Breast epithelium (tissue), 3 donors: Measurements from ENCODE around the gene PLAU.

ENCODE experiments used
- POLR2A ChIP-seq: fragments of 450-650 bp; IDR thresholded peaks from one replicate; pipeline ENCODE4 v1.6.1; 2016; ENCODE audit warnings: antibody characterized with exemption, mild to moderate bottlenecking, moderate library complexity
- POLR2AphosphoS5 ChIP-seq, 3 donors: sonication (generic); formaldehyde crosslinking; IDR thresholded peaks; one replicate each; pipeline ENCODE4 v1.6.1; 2017; ENCODE audit warnings: antibody characterized with exemption in 3 of 3
- TF ChIP-seq, protein P1 (sequence below), 3 donors: fragments of 450-650 bp; IDR thresholded peaks; one replicate each; pipeline ENCODE4 v1.5.1; 2016 to 2017; ENCODE audit warnings: antibody characterized with exemption in 3 of 3, mild to moderate bottlenecking in 3 of 3, moderate library complexity in 3 of 3

DNA sequence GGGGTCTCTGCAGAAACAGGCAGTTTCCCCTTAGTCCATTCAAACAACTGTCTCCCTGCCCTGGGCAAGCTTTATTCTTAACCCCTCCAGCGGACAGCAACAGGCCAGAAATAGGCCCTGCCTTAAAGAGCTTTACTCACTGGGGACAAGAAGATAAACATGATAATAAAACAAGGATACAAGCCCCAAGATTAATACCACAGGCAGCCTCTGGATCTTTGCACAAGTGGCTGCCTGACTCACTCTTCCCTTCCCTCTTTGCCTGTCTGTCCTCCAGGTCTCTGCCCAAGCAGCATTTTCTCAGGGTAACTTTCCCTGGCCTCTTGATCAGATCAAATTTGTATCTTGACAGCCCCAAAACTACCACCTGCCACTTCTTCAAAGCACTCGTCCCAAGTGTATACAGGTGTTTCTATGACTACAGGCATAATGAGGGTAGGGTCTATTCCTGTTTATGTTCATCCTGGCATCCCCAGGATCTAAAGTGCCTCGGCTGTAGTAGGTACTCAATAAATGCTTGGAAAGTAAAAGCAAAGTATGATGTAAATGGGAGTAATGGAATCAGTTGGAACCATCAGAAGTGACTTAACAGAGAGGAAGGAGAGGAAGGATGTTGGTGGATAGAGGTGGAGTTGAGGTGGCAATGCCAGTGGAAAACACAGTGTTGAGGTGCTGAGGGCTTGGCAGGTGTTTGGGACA is 29.6 kb upstream of the PLAU start:
- TF ChIP-seq, protein P1, sequence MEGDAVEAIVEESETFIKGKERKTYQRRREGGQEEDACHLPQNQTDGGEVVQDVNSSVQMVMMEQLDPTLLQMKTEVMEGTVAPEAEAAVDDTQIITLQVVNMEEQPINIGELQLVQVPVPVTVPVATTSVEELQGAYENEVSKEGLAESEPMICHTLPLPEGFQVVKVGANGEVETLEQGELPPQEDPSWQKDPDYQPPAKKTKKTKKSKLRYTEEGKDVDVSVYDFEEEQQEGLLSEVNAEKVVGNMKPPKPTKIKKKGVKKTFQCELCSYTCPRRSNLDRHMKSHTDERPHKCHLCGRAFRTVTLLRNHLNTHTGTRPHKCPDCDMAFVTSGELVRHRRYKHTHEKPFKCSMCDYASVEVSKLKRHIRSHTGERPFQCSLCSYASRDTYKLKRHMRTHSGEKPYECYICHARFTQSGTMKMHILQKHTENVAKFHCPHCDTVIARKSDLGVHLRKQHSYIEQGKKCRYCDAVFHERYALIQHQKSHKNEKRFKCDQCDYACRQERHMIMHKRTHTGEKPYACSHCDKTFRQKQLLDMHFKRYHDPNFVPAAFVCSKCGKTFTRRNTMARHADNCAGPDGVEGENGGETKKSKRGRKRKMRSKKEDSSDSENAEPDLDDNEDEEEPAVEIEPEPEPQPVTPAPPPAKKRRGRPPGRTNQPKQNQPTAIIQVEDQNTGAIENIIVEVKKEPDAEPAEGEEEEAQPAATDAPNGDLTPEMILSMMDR (IDR thresholded peaks at IDR 0.05): no peak
- TF ChIP-seq POLR2A (no peak), POLR2AphosphoS5 (IDR thresholded peaks at IDR 0.05) (no peak)
